GM23338 (cell line): ENCODE results near the gene TIMP4. TPM values are rescaled to one million over a fixed set of nuclear protein-coding genes. Genes with fewer than 3 reads are reported as not detected.

Source experiments
- ATAC-seq: fragments of 200-7000 bp; cut with Tn5 transposase; 3 replicates; pipeline ENCODE4 v1.9.1; 2020
- DNase-seq: peaks from one replicate; pipeline ENCODE4 v3.0.0-alpha.2; 2015; ENCODE audit warnings: low spot score
- H2AFZ ChIP-seq: fragments of 200-600 bp; sonication (generic); 2 replicates; pipeline ENCODE4 v1.8.0; 2016; ENCODE audit warnings: antibody characterized with exemption, mild to moderate bottlenecking, moderate library complexity
- H3F3A ChIP-seq: fragments of 200-600 bp; sonication (generic); replicated peaks from 2 replicates; pipeline ENCODE4 v1.8.0; 2017; ENCODE audit warnings: antibody characterized with exemption, mixed run types, low read depth
- H3K27ac ChIP-seq: fragments of 200-600 bp; sonication (generic); 2 replicates; pipeline ENCODE4 v1.6.1; 2016; ENCODE audit warnings: low read depth
- H3K27me3 ChIP-seq: fragments of 200-600 bp; sonication (generic); 2 replicates; pipeline ENCODE4 v1.8.0; 2016; ENCODE audit warnings: mild to moderate bottlenecking, mixed run types, moderate library complexity; ENCODE audit not compliant: insufficient read depth
- H3K36me3 ChIP-seq: fragments of 200-600 bp; sonication (generic); 2 replicates; pipeline ENCODE4 v1.8.0; 2016; ENCODE audit warnings: mild to moderate bottlenecking; ENCODE audit not compliant: insufficient read depth
- H3K4me1 ChIP-seq: fragments of 200-600 bp; sonication (generic); 2 replicates; pipeline ENCODE4 v1.8.0; 2016; ENCODE audit warnings: mild to moderate bottlenecking, moderate library complexity; ENCODE audit not compliant: insufficient read depth
- H3K4me2 ChIP-seq: fragments of 200-600 bp; sonication (generic); 2 replicates; pipeline ENCODE4 v1.7.1; 2017; ENCODE audit warnings: mixed run types
- H3K4me3 ChIP-seq: fragments of 200-600 bp; sonication (generic); 2 replicates; pipeline ENCODE4 v1.6.1; 2016; ENCODE audit warnings: mixed run types
- H3K79me2 ChIP-seq: fragments of 200-600 bp; sonication (generic); replicated peaks from 2 replicates; pipeline ENCODE4 v1.8.0; 2017; ENCODE audit warnings: mild to moderate bottlenecking; ENCODE audit not compliant: insufficient read depth
- H3K9me2 ChIP-seq: fragments of 200-600 bp; sonication (generic); 2 replicates; pipeline ENCODE4 v1.8.0; 2017; ENCODE audit not compliant: insufficient read depth
- H4K20me1 ChIP-seq: fragments of 200-600 bp; sonication (generic); replicated peaks from 2 replicates; pipeline ENCODE4 v1.8.0; 2017; ENCODE audit warnings: mild to moderate bottlenecking; ENCODE audit not compliant: insufficient read depth
- H3K27ac Mint-ChIP-seq: 2 replicates; pipeline ENCODE4 v1.8.0; 2020; ENCODE audit warnings: inconsistent platforms, mild to moderate bottlenecking, moderate library complexity, mixed read lengths
- H3K27me3 Mint-ChIP-seq: 3 replicates; pipeline ENCODE4 v1.8.0; 2022; ENCODE audit warnings: low read depth, mild to moderate bottlenecking, moderate library complexity, mixed read lengths, inconsistent platforms; ENCODE audit not compliant: insufficient read depth, poor library complexity
- H3K36me3 Mint-ChIP-seq: 3 replicates; pipeline ENCODE4 v1.8.0; 2021; ENCODE audit warnings: low read depth, mild to moderate bottlenecking, inconsistent platforms, moderate library complexity, mixed read lengths
- H3K4me1 Mint-ChIP-seq: 3 replicates; pipeline ENCODE4 v1.8.0; 2020; ENCODE audit warnings: mild to moderate bottlenecking, inconsistent platforms, mixed read lengths
- H3K4me3 Mint-ChIP-seq: 3 replicates; pipeline ENCODE4 v1.8.0; 2021; ENCODE audit warnings: moderate library complexity, mild to moderate bottlenecking, inconsistent platforms, mixed read lengths
- H3K9me3 Mint-ChIP-seq: 3 replicates; pipeline ENCODE4 v1.8.0; 2020; ENCODE audit warnings: moderate library complexity, mild to moderate bottlenecking, inconsistent platforms, mixed read lengths
- CREB1 ChIP-seq: fragments of 250-450 bp; sonication (Bioruptor Pico); IDR thresholded peaks from 2 replicates; pipeline ENCODE4 v1.5.0; 2020; ENCODE audit warnings: low read depth, mild to moderate bottlenecking, moderate library complexity
- EZH2phosphoT487 ChIP-seq: fragments of 200-600 bp; sonication (generic); IDR thresholded peaks from one replicate; pipeline ENCODE4 v1.8.1; 2018; ENCODE audit warnings: antibody characterized with exemption; ENCODE audit not compliant: unreplicated experiment
- NANOG ChIP-seq: IDR thresholded peaks from 2 replicates; pipeline ENCODE4 v1.6.1; 2016; ENCODE audit warnings: antibody characterized with exemption, borderline replicate concordance
- STAT1 ChIP-seq: IDR thresholded peaks from one replicate; pipeline ENCODE4 v1.6.1; 2016; ENCODE audit warnings: antibody characterized with exemption; ENCODE audit not compliant: unreplicated experiment
- ZNF114 ChIP-seq: fragments of 250-450 bp; sonication (Bioruptor Pico); IDR thresholded peaks from 2 replicates; pipeline ENCODE4 v1.5.0; 2020; ENCODE audit warnings: mild to moderate bottlenecking, moderate library complexity
- long read RNA-seq: library from polyadenylated mRNA; unstranded; transcript quantifications from one replicate; pipeline ENCODE4 v2.0.0, GENCODE V29; 2020; ENCODE audit not compliant: unreplicated experiment
- polyA plus RNA-seq: library from polyadenylated mRNA; unstranded; fragments of >200 nt; fragmentation: Nextera tagmentation; extraction: Ambion mirVana; gene quantifications from 2 replicates; pipeline ENCODE4 v1.2.1, GENCODE V29; 2016
- total RNA-seq: library from RNA; depleted of rRNA; stranded (reverse); fragments of >200 nt; shearing (Covaris generic); gene quantifications from 2 replicates; pipeline ENCODE4 v1.2.3, GENCODE V29; 2014; rRNA removed
- TF ChIP-seq, protein P1 (sequence below): IDR thresholded peaks from 2 replicates; pipeline ENCODE4 v1.6.1; 2016; ENCODE audit warnings: antibody characterized with exemption
- TF ChIP-seq, protein P2 (sequence below): fragments of 250-450 bp; sonication (Bioruptor Pico); IDR thresholded peaks from 2 replicates; pipeline ENCODE4 v1.5.0; 2020; ENCODE audit warnings: mild to moderate bottlenecking, moderate library complexity

The TIMP4 gene
- total RNA-seq = 11.1 and 16.1 TPM in 2 replicates
- 6.7 and 6.9 TPM in 2 replicates for polyA plus RNA-seq
- long read RNA-seq, transcript TIMP4-201 (5 exons, 1,650 nt) = major isoform, 7 of 7 reads
- long read RNA-seq, partial matches to known transcripts = 0 of 7 reads
- long read RNA-seq, other reads (novel, unspliced or antisense) = 0 of 7 reads

DNA sequence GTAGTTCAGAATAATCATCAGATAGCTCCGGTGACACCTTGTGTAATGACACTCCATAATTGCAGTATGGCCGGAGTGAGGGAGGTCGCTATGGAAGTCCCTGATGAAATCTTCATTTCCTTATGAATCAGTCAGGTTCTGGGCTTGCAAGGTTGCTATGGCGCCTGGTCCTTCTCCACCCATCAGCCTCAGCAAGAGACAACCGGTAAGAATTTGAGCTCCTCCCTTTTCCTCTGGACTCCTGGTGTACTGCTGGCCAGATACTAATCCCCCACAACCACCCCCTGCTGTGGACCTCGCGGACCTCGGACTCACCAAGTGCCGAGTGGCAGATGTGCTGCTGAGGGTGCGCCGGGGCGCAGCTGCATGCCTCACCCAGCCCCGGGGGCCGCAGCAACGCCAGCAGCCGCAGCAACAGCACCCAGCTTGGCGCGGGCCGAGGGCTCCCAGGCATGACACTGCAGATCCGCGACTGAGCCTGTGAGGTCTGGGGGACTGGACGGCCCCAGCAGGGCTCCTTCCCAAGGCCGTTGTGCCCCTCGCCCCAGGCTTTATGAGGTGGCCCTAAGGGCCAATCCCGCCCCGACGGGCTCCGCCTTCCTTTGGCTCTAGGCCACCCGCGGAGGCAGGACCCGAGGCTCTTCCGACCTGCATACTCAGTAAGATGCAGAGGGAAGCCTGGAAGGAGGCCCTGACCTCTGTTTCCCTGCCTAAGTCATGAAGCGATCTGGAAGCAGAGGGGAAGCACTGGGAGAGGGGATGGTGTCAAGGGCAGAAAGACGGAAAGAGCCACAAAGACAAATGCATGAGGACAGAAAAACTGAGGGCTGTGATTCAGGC, at the start of gene TIMP4:
Gene TIMP4 (minus strand): TSS at position 526 of the 840 bp plus-strand sequence. CDS start 72 bp downstream, at position 454.
- Histone ChIP-seq H2AFZ (peak within 1 kb of the TSS; percentile 45; the same call in 1 of the 2 replicates), H3K79me2 (no peaks in the 10 kb centered on the region), H3K36me3 (no peaks in the 10 kb centered on the region; the same call in 1 of the 2 replicates), H3K27ac (peak within 1 kb of the TSS; percentile 92), H3K4me2 (peak within 1 kb of the TSS; percentile 85), H3F3A (peaks cover 5% of the 10 kb centered on the region), H3K9me2 (no peaks in the 10 kb centered on the region), H3K27me3 (no peaks in the 10 kb centered on the region), H3K4me3 (peak within 1 kb of the TSS; percentile 51), H3K4me1 (peaks cover 19% of the 10 kb centered on the region), H4K20me1 (no peaks in the 10 kb centered on the region)
- DNase-seq (peak; percentile 68), ATAC-seq (peak; percentile 75)
- H3K9me3 Mint-ChIP-seq = no peaks in the 10 kb centered on the region
- H3K4me3 Mint-ChIP-seq = peak within 1 kb of the TSS; percentile 64
- H3K4me1 Mint-ChIP-seq = peaks cover 50% of the 10 kb centered on the region
- H3K27ac Mint-ChIP-seq = peak within 1 kb of the TSS; percentile 90
- peaks cover 23% of the 10 kb centered on the region for H3K36me3 Mint-ChIP-seq
- H3K27me3 Mint-ChIP-seq = peaks cover 5% of the 10 kb centered on the region
- TF ChIP-seq EZH2phosphoT487 (no peak), STAT1 (no peak), CREB1 (no peak), ZNF114 (no peak), NANOG (no peak)
- TF ChIP-seq, protein P1, sequence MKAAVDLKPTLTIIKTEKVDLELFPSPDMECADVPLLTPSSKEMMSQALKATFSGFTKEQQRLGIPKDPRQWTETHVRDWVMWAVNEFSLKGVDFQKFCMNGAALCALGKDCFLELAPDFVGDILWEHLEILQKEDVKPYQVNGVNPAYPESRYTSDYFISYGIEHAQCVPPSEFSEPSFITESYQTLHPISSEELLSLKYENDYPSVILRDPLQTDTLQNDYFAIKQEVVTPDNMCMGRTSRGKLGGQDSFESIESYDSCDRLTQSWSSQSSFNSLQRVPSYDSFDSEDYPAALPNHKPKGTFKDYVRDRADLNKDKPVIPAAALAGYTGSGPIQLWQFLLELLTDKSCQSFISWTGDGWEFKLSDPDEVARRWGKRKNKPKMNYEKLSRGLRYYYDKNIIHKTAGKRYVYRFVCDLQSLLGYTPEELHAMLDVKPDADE = no peak
- TF ChIP-seq, protein P2, sequence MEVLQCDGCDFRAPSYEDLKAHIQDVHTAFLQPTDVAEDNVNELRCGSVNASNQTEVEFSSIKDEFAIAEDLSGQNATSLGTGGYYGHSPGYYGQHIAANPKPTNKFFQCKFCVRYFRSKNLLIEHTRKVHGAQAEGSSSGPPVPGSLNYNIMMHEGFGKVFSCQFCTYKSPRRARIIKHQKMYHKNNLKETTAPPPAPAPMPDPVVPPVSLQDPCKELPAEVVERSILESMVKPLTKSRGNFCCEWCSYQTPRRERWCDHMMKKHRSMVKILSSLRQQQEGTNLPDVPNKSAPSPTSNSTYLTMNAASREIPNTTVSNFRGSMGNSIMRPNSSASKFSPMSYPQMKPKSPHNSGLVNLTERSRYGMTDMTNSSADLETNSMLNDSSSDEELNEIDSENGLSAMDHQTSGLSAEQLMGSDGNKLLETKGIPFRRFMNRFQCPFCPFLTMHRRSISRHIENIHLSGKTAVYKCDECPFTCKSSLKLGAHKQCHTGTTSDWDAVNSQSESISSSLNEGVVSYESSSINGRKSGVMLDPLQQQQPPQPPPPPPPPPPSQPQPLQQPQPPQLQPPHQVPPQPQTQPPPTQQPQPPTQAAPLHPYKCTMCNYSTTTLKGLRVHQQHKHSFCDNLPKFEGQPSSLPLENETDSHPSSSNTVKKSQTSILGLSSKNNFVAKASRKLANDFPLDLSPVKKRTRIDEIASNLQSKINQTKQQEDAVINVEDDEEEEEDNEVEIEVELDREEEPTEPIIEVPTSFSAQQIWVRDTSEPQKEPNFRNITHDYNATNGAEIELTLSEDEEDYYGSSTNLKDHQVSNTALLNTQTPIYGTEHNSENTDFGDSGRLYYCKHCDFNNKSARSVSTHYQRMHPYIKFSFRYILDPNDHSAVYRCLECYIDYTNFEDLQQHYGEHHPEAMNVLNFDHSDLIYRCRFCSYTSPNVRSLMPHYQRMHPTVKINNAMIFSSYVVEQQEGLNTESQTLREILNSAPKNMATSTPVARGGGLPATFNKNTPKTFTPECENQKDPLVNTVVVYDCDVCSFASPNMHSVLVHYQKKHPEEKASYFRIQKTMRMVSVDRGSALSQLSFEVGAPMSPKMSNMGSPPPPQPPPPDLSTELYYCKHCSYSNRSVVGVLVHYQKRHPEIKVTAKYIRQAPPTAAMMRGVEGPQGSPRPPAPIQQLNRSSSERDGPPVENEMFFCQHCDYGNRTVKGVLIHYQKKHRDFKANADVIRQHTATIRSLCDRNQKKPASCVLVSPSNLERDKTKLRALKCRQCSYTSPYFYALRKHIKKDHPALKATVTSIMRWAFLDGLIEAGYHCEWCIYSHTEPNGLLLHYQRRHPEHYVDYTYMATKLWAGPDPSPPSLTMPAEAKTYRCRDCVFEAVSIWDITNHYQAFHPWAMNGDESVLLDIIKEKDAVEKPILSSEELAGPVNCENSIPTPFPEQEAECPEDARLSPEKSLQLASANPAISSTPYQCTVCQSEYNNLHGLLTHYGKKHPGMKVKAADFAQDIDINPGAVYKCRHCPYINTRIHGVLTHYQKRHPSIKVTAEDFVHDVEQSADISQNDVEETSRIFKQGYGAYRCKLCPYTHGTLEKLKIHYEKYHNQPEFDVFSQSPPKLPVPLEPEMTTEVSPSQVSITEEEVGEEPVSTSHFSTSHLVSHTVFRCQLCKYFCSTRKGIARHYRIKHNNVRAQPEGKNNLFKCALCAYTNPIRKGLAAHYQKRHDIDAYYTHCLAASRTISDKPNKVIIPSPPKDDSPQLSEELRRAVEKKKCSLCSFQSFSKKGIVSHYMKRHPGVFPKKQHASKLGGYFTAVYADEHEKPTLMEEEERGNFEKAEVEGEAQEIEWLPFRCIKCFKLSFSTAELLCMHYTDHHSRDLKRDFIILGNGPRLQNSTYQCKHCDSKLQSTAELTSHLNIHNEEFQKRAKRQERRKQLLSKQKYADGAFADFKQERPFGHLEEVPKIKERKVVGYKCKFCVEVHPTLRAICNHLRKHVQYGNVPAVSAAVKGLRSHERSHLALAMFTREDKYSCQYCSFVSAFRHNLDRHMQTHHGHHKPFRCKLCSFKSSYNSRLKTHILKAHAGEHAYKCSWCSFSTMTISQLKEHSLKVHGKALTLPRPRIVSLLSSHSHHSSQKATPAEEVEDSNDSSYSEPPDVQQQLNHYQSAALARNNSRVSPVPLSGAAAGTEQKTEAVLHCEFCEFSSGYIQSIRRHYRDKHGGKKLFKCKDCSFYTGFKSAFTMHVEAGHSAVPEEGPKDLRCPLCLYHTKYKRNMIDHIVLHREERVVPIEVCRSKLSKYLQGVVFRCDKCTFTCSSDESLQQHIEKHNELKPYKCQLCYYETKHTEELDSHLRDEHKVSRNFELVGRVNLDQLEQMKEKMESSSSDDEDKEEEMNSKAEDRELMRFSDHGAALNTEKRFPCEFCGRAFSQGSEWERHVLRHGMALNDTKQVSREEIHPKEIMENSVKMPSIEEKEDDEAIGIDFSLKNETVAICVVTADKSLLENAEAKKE (CRISPR knock-in tag) = no peak
